HT1080 (cell line): ENCODE results near the gene RNASE12. TPM values are rescaled to one million over a fixed set of nuclear protein-coding genes. Genes with fewer than 3 reads are reported as not detected.

Source experiments
- total RNA-seq: library from RNA; depleted of rRNA; stranded (reverse); fragments of >200 nt; shearing (Covaris generic); gene quantifications from 2 replicates; pipeline ENCODE4 v1.2.3, GENCODE V29; 2014; rRNA removed

Gene RNASE12
- total RNA-seq, 1 experiment from 2014 or later: not detected

Other genes starting within 250 kb of the RNASE12 start
- gene PARP2, start 247.7 kb downstream of the RNASE12 start, total RNA-seq: 30.5 and 30.8 TPM in 2 replicates
- 9.4 TPM in 2 replicates for gene TEP1, start 177.9 kb downstream of the RNASE12 start, total RNA-seq
- not detected in 2 replicates for gene KLHL33, start 155.2 kb downstream of the RNASE12 start, total RNA-seq
- 50.1 and 52.1 TPM in 2 replicates for gene OSGEP, start 136.6 kb downstream of the RNASE12 start, total RNA-seq
- 139 and 207 TPM in 2 replicates for gene APEX1, start 136.2 kb downstream of the RNASE12 start, total RNA-seq
- gene PIP4P1, start 129.9 kb downstream of the RNASE12 start, total RNA-seq: 20.5 and 21.0 TPM in 2 replicates
- gene PNP, start 122.0 kb downstream of the RNASE12 start, total RNA-seq: 167 and 204 TPM in 2 replicates
- gene RNASE10, start 85.8 kb downstream of the RNASE12 start, total RNA-seq: not detected in 2 replicates
- gene RNASE9, start 30.3 kb downstream of the RNASE12 start, total RNA-seq: not detected in 2 replicates
- not detected in 2 replicates for gene RNASE11, start 3.4 kb downstream of the RNASE12 start, total RNA-seq
- not detected in 2 replicates for gene OR6S1, start 50.3 kb upstream of the RNASE12 start, total RNA-seq
- 0.82 and 0.87 TPM in 2 replicates for gene RNASE4, start 93.2 kb upstream of the RNASE12 start, total RNA-seq
- 0.33 and 0.77 TPM in 2 replicates for gene ANG, start 97.4 kb upstream of the RNASE12 start, total RNA-seq
- not detected in 2 replicates for gene EDDM3A, start 154.5 kb upstream of the RNASE12 start, total RNA-seq
- gene EDDM3B, start 177.0 kb upstream of the RNASE12 start, total RNA-seq: not detected in 2 replicates
- gene RNASE6, start 189.9 kb upstream of the RNASE12 start, total RNA-seq: not detected in 2 replicates
- gene RNASE1, start 211.5 kb upstream of the RNASE12 start, total RNA-seq: 1.0 and 1.1 TPM in 2 replicates